NCI-H2029 (cell line): Measurements from ENCODE around the gene GATM.
A peak's percentile ranks its signal among the peaks of the same experiment; 100 is the strongest.

Experiments
- DNase-seq: peaks from one replicate; lab custom pipeline; 2025; lab: John Stamatoyannopoulos, UW

GATM gene, protein sequence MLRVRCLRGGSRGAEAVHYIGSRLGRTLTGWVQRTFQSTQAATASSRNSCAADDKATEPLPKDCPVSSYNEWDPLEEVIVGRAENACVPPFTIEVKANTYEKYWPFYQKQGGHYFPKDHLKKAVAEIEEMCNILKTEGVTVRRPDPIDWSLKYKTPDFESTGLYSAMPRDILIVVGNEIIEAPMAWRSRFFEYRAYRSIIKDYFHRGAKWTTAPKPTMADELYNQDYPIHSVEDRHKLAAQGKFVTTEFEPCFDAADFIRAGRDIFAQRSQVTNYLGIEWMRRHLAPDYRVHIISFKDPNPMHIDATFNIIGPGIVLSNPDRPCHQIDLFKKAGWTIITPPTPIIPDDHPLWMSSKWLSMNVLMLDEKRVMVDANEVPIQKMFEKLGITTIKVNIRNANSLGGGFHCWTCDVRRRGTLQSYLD

DNA sequence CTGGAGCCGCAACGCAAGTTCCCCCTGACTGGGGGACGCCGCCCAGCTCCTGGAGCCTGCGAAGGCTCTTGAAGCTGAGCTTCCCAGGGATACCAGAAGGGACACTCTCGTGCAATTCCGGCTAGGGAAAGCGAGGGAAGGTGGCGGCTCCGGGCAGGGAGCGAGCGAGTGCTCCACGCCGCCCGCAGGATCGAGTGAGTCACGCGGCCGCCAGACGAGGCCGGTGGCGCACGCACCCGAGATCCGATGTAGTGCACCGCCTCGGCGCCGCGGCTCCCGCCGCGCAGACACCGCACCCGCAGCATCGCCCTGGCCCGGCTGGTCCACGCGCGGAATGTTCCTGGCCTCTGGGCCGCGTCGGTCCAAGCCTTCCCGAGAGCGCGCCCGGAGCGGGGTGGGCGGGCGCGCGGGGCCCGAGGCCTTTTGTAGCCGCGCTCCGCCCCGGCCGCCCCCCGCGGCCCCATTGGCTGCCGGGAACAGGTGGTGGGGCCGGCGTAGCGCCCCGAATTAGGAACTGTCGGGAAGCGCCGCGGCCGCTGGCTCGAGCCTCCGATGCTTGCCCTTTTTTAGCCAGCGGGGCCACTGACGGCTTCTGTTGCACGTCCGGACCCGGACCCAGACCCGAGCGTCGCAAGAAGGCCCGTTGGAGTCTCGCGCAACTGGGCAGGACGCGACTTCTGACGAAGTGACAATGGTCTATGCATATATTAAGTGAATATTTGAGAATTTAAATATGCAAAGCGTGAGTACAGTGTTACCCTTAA lies at the start of gene GATM:
GATM (minus strand) TSS at position 396 of the 764 bp plus-strand sequence; CDS start at position 305, 91 bp downstream.
- DNase-seq, result peak; percentile 18

DNA sequence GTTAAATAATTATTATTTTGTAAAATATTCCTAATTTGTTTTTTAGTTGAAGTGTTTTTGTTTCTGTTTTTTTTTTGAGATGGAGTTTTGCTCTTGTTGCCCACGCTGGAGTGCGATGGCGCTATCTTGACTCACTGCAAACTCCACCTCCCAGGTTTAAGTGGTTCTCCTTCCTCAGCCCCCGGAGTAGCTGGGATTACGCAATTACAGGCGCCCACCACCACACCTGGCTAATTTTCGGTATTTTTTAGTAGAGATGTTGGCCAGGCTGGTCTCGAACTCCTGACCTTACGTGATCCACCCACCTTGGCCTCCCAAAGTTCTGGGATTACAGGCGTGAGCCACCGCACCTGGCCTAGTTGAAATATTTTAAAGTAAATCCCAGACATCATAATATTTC lies 48.7 kb upstream of the GATM start:
- DNase-seq, result no peak

DNA sequence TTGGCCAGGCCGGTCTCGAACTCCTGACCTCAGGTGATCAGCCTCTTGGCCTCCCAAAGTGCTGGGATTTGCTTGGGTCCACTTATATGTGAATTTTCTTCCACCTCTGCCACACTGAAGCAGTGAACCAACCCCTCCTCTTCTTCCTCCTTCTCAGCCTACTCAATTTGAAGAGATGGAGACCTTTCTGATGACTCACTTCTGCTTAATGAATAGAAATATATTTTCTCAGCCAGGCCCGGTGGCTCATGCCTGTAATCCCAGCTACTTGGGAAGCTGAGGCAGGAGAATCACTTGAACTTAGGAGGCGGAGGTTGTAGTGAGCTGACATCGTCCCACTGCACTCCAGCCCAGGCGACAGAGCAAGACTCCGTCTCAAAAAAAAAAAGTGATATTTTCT lies 46.8 kb upstream of the GATM start:
- DNase-seq, result no peak

DNA sequence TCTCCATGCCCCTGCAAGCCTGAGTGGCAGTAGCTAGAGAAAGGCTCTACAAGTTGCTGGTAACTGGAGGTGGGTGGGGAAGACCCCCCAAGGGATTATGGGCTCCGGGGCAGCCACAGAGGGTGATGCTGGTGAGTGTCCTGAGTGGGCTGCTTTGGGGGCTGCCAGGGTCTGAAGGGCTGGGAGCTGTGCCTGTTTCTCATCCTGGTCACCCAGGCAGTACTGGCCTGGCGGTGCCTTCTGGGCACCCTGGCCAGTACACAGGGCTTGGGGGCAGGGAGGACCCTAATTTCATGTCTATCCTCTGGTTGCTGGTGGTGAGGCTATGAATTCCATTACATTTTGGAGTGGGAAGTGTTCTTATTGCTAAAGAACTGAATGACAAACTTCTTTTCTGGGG lies 46.1 kb upstream of the GATM start:
- DNase-seq, result no peak

DNA sequence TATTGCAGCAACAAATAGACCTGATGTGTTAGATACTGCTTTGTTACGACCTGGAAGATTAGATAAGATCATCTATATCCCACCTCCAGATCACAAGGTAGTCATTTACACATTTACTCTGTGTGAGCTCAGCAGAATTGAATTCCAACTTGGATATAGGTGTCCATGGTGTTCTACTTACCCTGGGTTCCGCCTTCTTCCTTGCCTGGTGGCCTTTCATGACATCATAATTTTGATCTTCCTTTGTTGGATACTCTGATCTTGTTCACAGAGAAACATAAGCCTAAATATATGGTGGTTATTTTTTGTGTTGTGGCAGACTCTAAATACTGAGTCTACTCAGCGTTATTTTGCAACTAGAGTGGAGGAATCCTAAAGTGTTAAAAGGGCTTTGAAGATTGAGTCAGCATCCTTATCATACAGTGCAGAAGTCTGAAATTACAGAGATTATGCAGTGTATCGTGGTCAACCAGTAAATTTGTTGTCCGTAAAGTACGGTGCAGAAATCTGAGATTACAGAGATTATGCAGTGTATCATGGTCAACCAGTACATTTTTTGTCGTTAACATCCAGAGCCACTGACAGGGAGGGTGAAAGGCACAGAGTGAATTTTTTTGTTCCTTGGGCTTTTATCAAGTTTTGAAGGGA lies 39.1 kb upstream of the GATM start:
- no peak for DNase-seq

DNA sequence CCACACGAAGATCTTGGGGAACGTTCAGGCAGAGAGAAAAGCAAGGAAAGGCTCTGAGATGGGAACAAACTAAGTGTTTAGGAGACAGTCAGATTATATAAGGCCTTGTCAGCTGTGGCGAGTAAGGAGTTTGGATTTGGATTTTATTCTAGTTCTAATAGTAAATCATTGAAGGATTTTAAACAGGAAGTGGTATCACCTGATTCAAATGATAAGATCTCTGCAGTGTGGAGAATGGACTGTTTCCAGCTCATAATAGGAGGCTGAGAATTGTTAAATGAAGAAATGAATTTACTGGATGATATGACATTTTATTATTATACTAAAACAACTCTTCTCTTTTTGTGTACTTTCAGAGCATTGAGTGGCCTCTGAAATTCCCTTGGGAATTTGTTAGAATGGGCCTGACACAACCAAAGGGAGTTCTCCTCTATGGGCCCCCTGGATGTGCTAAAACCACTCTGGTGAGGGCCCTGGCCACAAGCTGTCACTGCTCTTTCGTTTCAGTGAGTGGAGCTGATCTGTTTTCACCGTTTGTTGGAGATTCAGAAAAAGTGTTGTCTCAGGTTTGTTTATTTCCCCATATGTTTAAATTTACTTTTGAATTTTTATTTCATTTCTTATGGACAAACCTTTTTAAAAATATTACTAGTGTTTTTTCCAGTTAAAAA lies 36.0 kb upstream of the GATM start:
- no peak for DNase-seq

DNA sequence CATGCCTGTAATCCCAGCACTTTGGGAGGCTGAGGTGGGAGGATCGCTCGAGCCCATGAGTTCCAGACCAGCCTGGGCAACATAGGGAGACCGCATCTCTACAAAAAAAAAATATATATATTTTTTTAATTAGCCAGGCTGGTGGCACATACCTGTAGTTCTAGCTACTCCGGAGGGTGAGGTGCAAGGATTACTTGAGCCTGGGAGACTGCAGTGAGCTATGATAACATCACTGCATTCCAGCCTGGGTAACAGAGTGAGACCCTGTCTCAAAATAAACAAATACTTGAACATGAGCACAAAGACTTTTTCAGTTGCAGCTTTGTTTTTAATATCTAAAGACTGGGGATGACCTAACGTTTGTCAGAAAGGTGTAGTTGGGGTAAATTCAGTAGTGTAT lies 31.3 kb upstream of the GATM start:
- DNase-seq, result no peak

DNA sequence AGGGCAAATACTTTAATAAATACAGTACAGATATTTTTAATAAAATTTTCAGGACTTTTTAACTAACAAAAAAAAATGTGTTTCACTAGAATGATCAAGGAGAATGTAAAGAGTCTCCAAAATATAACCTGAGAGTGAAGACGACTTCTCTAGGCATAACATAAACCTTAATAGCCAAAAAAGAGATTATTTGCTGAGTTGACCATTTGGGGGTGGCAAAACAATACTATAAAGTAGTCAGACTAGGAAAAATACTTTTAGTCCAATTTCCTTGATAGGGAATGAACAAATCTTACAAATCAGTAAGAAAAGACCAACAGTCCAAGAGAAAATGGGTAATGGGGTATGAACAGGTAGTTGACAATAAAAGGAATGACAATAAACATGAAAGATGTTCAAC lies 29.4 kb upstream of the GATM start:
- no peak for DNase-seq

DNA sequence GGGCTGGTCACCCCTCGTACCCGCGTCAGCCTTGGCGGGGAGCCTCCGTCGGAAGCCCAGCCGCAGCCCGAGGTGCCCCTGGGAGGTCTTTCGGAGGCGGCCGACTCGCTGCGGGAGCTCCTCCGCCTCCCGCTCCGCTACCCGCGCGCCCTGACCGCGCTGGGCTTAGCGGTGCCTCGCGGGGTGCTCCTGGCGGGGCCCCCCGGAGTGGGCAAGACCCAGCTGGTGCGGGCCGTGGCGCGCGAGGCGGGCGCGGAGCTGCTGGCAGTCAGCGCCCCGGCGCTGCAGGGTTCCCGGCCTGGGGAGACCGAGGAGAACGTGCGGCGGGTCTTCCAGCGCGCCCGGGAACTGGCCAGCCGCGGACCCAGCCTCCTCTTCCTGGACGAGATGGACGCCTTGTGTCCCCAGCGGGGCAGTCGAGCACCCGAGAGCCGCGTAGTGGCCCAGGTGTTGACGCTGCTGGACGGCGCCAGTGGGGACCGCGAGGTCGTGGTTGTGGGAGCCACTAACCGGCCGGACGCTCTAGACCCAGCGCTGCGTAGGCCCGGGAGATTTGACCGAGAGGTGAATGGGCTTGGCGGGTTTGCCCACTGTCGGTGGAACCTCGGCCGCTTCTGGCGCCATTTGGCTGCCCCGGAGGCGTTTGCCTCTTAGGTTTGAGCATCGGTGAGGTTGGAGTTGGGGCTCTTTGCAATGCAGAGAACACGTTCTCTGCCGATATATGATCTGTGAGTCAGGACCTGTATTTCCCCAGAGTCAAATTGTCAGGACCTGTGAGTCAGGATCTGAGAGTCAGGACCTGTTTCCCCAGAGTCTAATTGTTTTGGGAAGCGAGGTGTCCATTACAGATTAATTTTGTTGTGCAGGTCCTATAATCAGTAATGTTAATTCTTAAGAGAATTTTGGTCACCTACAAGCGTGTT lies 24.9 kb upstream of the GATM start:
- no peak for DNase-seq

DNA sequence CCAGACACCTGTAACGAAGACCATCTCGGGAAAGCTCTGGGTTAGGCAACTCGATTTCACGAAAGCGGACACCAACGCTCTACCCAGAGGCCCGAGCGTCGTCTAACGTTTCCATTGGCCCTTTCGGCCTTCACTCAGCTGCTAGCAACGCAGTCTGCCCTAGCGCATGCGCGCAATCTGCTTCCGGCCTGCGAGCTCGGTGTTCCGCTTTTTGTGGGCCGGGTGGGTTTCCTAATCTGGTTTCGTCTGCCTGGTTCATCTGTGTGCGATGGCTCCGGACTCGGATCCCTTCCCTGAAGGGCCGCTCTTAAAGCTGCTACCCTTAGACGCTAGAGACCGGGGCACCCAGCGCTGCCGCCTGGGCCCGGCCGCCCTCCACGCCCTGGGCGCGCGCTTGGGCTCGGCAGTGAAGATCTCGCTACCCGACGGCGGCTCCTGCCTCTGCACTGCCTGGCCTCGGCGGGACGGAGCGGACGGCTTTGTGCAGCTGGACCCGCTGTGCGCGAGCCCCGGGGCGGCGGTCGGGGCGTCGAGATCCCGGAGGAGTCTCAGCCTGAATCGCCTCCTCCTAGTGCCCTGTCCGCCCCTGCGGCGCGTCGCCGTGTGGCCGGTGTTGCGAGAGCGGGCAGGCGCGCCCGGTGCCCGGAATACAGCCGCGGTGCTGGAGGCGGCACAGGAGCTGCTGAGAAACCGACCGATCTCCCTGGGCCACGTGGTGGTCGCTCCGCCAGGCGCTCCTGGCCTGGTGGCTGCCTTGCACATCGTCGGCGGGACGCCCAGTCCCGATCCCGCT lies 24.0 kb upstream of the GATM start:
- DNase-seq, result peak; percentile 80

DNA sequence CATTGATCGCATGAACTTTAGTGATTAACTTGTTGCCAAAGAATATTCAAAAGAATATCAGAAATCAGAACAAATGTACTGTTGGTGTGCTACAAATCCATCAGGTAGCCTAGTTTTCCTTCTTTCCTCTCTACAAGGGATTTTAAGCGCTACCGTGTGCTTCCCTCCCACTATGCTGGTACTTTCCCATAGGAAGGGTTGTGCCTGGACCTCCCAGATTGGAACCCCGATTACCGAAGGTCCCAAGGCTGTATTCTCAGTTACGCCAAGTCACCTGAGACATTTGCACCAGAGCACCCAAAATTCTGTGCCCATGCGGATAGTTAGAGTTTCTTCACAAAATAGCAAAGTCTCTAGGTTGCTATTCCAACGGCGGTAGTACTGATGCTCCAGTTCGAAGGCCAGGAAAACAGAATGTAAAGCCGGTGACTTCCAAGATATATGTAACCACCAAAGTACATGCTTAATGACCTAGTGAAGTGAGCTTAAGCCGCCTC lies 23.4 kb upstream of the GATM start:
- no peak for DNase-seq

DNA sequence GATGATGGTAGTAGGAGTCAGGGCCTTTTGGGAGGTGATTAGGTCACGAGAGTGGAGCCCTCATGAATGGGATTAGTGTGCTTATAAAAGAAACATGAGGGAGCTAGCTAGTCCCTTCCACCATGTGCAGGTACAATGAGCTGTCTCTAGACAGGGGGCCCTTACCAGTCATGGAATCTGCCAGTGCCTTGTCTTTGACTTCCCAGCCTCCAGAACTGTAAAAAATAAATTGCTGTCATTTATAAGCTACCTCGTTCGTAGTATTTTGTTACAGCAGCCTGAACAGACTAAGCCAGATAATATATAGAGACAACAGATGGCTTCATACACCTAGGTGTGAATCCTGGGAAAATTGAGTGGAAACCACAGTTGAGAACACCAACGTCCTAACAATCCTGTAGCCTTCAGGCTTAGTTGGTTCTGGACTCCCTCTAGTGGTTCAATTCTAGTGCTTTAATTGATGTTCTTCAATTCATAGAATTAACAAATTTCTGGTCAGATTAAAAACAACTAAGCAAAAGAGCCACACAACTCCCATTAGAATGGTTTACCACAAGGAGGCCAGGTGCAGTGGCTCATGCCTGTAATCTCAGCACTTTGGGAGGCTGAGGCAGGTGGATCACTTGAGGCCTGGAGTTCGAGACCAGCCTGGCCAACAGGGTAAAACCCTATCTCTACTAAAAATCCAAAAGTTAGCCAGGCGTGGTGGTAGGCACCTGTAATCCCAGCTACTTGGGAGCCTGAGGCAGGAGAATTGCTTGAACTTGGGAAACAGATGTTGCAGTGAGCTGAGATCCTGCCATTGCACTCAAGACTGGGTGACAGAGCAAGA lies 21.3 kb upstream of the GATM start:
- peak; percentile 41 for DNase-seq

DNA sequence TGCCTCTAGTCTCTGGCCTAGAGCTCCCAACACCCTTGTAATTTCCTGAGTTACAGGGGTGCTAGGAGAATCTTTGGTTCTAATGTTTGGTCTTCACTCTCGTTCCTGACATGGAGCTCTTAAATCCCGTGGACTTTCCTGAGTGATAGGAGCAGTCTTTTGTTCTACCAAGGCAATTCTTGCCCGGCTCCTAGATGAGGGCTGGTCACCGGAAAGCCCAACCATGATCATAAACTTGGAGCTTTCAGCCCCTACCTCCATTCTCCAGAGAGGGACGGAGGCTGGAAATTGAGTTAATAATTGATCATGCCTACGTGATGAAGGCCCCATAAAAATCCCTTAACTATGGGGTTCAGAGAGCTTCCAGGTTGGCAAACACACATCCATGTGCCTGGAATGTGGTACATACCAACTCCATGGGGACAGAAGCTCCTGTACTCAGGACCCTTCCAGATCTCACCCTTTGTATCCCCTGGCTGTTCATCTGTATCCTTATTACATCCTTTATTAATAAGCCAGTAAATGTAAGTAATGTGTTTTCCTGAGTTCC lies 18.8 kb upstream of the GATM start:
- no peak for DNase-seq

DNA sequence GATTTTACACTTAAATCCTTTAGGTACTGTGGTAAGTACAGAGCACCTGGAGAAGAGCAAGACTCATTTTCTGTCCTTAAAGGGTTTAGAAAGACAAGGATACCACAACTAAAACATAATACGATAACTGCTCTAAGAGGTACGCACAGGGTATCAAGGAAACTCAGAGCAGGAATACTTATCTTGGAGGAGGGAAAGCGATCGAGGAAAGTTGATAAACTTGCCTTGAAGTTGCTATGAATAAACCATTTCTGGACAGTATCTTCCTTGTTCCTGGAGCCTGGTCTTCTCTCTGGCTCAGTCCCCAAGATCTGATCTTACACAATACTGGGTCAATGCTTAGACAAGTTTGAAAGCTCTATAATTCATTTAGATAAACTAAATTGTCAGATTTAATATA lies 17.6 kb upstream of the GATM start:
- DNase-seq, result no peak

DNA sequence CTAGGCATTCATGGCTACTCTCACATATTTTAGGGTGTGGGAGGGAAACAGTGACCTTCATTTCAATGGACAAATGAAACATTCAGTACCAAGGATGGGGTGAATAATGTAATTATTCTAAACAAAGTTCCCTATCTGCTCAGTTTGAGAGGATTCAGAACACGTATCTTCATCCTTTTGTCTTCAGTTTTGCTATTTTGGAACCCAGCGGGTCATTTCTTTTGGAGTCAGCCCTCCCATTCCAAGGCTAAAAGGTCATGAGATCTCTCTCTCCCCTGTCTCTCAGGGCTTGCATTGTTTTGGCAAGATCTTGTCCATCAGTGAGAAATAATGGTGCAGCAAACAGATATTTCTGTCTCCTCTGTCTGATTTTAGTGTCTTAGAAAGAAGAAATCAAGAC lies 16.3 kb upstream of the GATM start:
- DNase-seq, result no peak

DNA sequence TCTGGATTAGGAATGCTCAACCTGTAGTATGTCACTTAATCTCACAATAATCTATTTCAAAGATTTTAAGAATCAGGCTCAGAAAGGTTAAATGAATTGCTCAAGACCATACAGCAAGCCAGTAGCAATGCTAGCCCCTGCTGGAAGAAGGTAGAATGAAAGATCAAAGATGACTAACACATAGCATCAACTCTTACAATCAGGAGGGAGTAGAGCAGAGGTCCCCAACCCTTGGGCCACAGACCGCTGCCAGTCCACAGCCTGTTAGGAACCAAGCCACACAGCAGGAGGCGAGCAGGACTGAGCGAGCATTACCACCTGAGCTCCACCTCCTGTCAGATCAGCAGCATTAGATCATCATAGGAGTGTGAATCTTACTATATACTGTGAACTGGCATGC lies 15.5 kb upstream of the GATM start:
- DNase-seq, result no peak

DNA sequence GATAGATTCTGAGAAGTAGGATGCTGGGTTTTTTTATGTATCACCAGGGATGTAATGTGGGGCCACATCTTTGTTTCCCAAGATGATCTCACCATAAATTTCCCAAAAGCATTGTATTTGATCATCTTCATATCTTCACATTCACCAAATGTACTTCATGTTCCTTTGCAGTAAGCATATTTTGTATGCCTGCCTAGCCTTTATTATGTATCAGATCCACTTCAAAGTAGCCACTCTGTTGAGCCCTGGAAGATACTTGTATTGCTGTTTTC lies 14.2 kb upstream of the GATM start:
- no peak for DNase-seq

DNA sequence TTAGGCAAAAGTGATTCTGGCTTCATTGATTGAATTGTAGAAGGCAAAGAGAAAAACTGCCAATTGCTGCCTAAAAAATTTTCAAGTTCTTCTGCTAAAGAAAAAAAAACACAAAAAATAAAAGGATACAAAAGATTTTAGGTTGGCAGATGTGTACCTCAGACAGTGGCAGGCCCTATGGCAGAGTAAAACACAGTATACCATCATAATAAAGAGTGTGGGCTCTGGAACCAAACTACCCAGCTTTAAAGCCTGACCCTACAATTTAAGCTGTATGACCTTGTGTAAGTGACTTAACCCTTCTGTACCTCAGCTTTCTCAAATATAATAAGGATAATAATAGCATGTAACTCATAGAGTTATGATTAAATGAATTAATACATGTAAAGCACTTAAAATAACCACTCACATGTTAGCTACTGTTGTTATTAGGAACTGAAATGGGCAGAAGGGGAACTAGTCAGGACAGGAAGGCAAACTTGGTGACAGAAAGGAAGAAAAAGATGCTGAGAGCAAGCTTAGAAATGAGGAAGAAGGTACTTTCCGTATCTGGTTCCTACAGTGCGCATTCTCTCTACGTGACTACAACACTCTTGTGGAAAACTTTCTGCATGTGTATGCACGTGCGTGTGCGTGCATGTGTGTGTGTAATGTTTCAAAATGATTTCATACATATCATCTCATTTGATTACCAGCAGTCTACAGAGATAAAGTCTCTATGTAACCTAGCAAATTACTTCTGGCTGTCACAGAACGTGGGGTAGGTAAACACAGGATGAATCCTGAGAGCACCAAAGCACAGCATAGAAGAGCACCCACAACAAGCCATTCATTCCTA lies 13.6 kb upstream of the GATM start:
- DNase-seq, result no peak
